PC-9 (cell line): ENCODE measurements around the gene SCYGR8. TPM values are rescaled to one million over a fixed set of nuclear protein-coding genes. Genes with fewer than 3 reads are reported as not detected.
A peak's percentile ranks its signal among the peaks of the same experiment; 100 is the strongest.

Experiments used
- Bru-seq: library from RNA; stranded (reverse); fragments of 400-500 nt; gene quantifications from one replicate; lab custom pipeline; 2021; lab: Mats Ljungman, UMichigan
- BruChase-seq, 2 experiments: library from RNA; stranded (reverse); fragments of 400-500 nt; gene quantifications; one replicate each; lab custom pipeline; 2021; lab: Mats Ljungman, UMichigan
- BruUV-seq: library from RNA; stranded (reverse); fragments of 400-500 nt; replicated peaks from 2 replicates; lab custom pipeline; 2021; lab: Mats Ljungman, UMichigan
- CTCF ChIA-PET: fragments of 300-600 bp; sonication (Branson Sonifier 250); formaldehyde crosslinking; loops from one replicate; lab custom pipeline; 2022; ENCODE audit warnings: antibody characterized with exemption; lab: Charles Lee
- POLR2A ChIA-PET: fragments of 300-600 bp; sonication (Branson Sonifier 250); formaldehyde crosslinking; loops from one replicate; lab custom pipeline; 2022; ENCODE audit warnings: antibody characterized with exemption; ENCODE audit not compliant: unreplicated experiment; lab: Charles Lee
- DNase-seq, 2 experiments: peaks; one replicate each; pipeline versions ENCODE4 v3.0.0 to v3.0.0-alpha.2; 2015 to 2022; ENCODE audit warnings: mixed read lengths in 1 of 2
- H2AFZ ChIP-seq: fragments of 200-600 bp; sonication (generic); 2 replicates; pipeline ENCODE4 v1.8.1; 2017; ENCODE audit warnings: antibody characterized with exemption
- H3F3A ChIP-seq: fragments of 200-600 bp; sonication (generic); 2 replicates; pipeline ENCODE4 v1.8.1; 2017; ENCODE audit warnings: antibody characterized with exemption, mild to moderate bottlenecking, low read depth; ENCODE audit not compliant: insufficient read depth
- H3K27ac ChIP-seq: fragments of 200-600 bp; sonication (generic); 2 replicates; pipeline ENCODE4 v1.6.1; 2016; ENCODE audit warnings: mixed run types
- H3K27me3 ChIP-seq: fragments of 200-600 bp; sonication (generic); 2 replicates; pipeline ENCODE4 v1.6.1; 2016; ENCODE audit warnings: low read depth, mixed run types; ENCODE audit not compliant: insufficient read depth
- H3K36me3 ChIP-seq: fragments of 200-600 bp; sonication (generic); 2 replicates; pipeline ENCODE4 v1.6.1; 2016; ENCODE audit warnings: low read depth, mixed run types
- H3K4me1 ChIP-seq: fragments of 200-600 bp; sonication (generic); replicated peaks from 2 replicates; pipeline ENCODE4 v1.6.1; 2016; ENCODE audit warnings: mixed run types; ENCODE audit not compliant: insufficient read depth
- H3K4me2 ChIP-seq: fragments of 200-600 bp; sonication (generic); 2 replicates; pipeline ENCODE4 v1.6.1; 2017; ENCODE audit warnings: mixed run types
- H3K4me3 ChIP-seq: fragments of 200-600 bp; sonication (generic); 2 replicates; pipeline ENCODE4 v1.6.1; 2016; ENCODE audit warnings: mixed run types
- H3K79me2 ChIP-seq: fragments of 200-600 bp; sonication (generic); 2 replicates; pipeline ENCODE4 v1.6.1; 2017; ENCODE audit warnings: low read depth, mixed run types
- H3K9me2 ChIP-seq: fragments of 200-600 bp; sonication (generic); 2 replicates; pipeline ENCODE4 v1.8.1; 2017; ENCODE audit warnings: mild to moderate bottlenecking; ENCODE audit not compliant: insufficient read depth
- H3K9me3 ChIP-seq: fragments of 200-600 bp; sonication (generic); 2 replicates; pipeline ENCODE4 v1.8.1; 2016; ENCODE audit warnings: low read depth; ENCODE audit not compliant: insufficient read depth
- H4K20me1 ChIP-seq: fragments of 200-600 bp; sonication (generic); 2 replicates; pipeline ENCODE4 v1.8.1; 2017; ENCODE audit not compliant: insufficient read depth
- EZH2 ChIP-seq: fragments of 200-600 bp; sonication (generic); IDR thresholded peaks from 2 replicates; pipeline ENCODE4 v1.8.0; 2017; ENCODE audit warnings: antibody characterized with exemption, low read depth
- intact Hi-C: fragments of 100-400 bp; cut with micrococcal nuclease; formaldehyde crosslinking; loops from one replicate; pipeline ENCODE4 v1.10.0; 2022; ENCODE audit not compliant: unreplicated experiment
- long read RNA-seq: library from polyadenylated mRNA; stranded (forward); transcript quantifications from one replicate; pipeline ENCODE4 v2.0.0, GENCODE V29; 2022
- total RNA-seq: library from RNA; stranded (reverse); gene quantifications from 2 replicates; pipeline ENCODE4 v1.2.3, GENCODE V29; 2021
- TF ChIP-seq, protein P1 (sequence below): fragments of 200-600 bp; sonication (generic); conservative IDR thresholded peaks from 2 replicates; pipeline ENCODE4 v1.6.1; 2017; ENCODE audit warnings: mixed run types, antibody characterized with exemption, mild to moderate bottlenecking, moderate library complexity

The SCYGR8 gene, protein sequence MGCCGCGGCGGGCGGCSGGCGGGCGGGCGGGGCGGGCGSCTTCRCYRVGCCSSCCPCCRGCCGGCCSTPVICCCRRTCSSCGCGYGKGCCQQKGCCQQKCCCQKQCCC
- not detected in 2 replicates for total RNA-seq
- not detected for Bru-seq, nascent RNA
- not detected for BruChase-seq, experiment 1, labeled RNA remaining after a 2-hour chase
- BruChase-seq, experiment 2, labeled RNA remaining after a 6-hour chase = not detected
- long read RNA-seq = 0 reads

- Histone ChIP-seq H3F3A (no peaks in the 10 kb centered on the region), H3K79me2 (no peaks in the 10 kb centered on the region), H3K36me3 (no peaks in the 10 kb centered on the region), H3K27me3 (no peaks in the 10 kb centered on the region), H3K27ac (no peak within 1 kb of the TSS), H4K20me1 (no peaks in the 10 kb centered on the region), H3K4me2 (no peak within 1 kb of the TSS), H3K4me1 (no peaks in the 10 kb centered on the region), H3K9me3 (no peaks in the 10 kb centered on the region), H3K4me3 (no peak within 1 kb of the TSS), H3K9me2 (no peaks in the 10 kb centered on the region), H2AFZ (no peak within 1 kb of the TSS)
- TF ChIP-seq, protein P1, sequence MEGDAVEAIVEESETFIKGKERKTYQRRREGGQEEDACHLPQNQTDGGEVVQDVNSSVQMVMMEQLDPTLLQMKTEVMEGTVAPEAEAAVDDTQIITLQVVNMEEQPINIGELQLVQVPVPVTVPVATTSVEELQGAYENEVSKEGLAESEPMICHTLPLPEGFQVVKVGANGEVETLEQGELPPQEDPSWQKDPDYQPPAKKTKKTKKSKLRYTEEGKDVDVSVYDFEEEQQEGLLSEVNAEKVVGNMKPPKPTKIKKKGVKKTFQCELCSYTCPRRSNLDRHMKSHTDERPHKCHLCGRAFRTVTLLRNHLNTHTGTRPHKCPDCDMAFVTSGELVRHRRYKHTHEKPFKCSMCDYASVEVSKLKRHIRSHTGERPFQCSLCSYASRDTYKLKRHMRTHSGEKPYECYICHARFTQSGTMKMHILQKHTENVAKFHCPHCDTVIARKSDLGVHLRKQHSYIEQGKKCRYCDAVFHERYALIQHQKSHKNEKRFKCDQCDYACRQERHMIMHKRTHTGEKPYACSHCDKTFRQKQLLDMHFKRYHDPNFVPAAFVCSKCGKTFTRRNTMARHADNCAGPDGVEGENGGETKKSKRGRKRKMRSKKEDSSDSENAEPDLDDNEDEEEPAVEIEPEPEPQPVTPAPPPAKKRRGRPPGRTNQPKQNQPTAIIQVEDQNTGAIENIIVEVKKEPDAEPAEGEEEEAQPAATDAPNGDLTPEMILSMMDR = no peak
- intact Hi-C loops = no loop called here
- POLR2A ChIA-PET = no interaction called here
- CTCF ChIA-PET = no interaction called here
- no peak for DNase-seq
- BruUV-seq = no TSS peak
Observed at GRCh38 chr2:227745594-227745993, at the start of gene SCYGR8. TSS of gene SCYGR8 (plus strand) at chr2:227745894. CDS start at chr2:227745894, 0 bp downstream.

- no TSS peak for BruUV-seq
- Histone ChIP-seq H3K4me2 (no peak overlapping the region), H3K9me2 (no peaks in the 10 kb centered on the region), H3K9me3 (no peaks in the 10 kb centered on the region; the same call in 1 of the 2 replicates), H3K4me1 (peaks cover 7% of the 10 kb centered on the region), H3F3A (no peaks in the 10 kb centered on the region), H4K20me1 (no peaks in the 10 kb centered on the region), H3K27ac (no peak overlapping the region), H3K4me3 (no peak overlapping the region), H2AFZ (no peak overlapping the region), H3K79me2 (no peaks in the 10 kb centered on the region), H3K27me3 (no peaks in the 10 kb centered on the region), H3K36me3 (no peaks in the 10 kb centered on the region)
- TF ChIP-seq EZH2 = no peak
- ChIA-PET CTCF (no interaction called here), POLR2A (no interaction called here)
- intact Hi-C loops = no loop called here
- DNase-seq = no peak
Observed at GRCh38 chr2:227696990-227697679, 48.6 kb upstream of the SCYGR8 start.

DNA sequence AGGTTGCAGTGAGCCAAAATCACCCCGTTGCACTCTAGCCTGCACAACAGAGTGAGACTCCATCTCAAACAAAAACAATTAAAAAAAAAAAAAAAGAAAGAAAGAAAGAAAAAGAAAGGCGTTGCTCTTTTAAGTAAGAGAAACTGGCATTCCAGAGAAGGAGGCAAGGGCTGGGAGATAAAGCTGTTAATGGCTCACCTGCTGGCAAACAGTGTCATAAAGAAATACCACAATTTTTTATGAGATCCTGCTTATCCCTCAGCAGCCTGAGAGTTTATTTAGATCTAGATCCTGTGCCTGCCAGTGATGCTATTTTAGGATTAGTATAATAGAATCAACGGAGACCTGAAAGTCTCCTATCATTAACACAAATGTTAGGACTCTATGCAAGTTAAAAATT, 44.1 kb upstream of the SCYGR8 start:
- Histone ChIP-seq H3K27me3 (no peaks in the 10 kb centered on the region), H3K4me3 (no peak overlapping the region), H3K36me3 (no peaks in the 10 kb centered on the region), H3K27ac (peak overlapping the region; percentile 92; the same call in 1 of the 2 replicates), H2AFZ (no peak overlapping the region), H4K20me1 (no peaks in the 10 kb centered on the region), H3K4me1 (peaks cover 37% of the 10 kb centered on the region), H3K79me2 (no peaks in the 10 kb centered on the region), H3K9me3 (no peaks in the 10 kb centered on the region), H3K4me2 (0 out of 2 replicates have a peak overlapping the region, but pooled peaks have one; percentile 77), H3F3A (peaks cover 27% of the 10 kb centered on the region), H3K9me2 (no peaks in the 10 kb centered on the region)
- POLR2A ChIA-PET = no interaction called here
- no peak for DNase-seq
- BruUV-seq = no TSS peak
- intact Hi-C loops = loop anchor here (5.0 kb wide), 2 partner anchors 44 to 294 kb away; no protein-coding TSS in a partner anchor
- TF ChIP-seq, protein P1 = no peak
- TF ChIP-seq EZH2 = no peak
- CTCF ChIA-PET = no interaction called here
